OCI-LY1 (cell line): ENCODE measurements around the gene OTUB1.

Experiments
- EZH2 ChIP-seq: fragments of 200-600 bp; sonication (generic), shearing (Covaris generic); IDR thresholded peaks from 2 replicates; pipeline ENCODE4 v1.8.0; 2017; ENCODE audit warnings: borderline replicate concordance, mixed run types, mild to moderate bottlenecking, antibody characterized with exemption, low read length, moderate library complexity, mixed read lengths
- TF ChIP-seq, protein P1 (sequence below): fragments of 200-600 bp; sonication (generic), shearing (Covaris generic); IDR thresholded peaks from 2 replicates; pipeline ENCODE4 v1.5.1; 2017; ENCODE audit warnings: mild to moderate bottlenecking, antibody characterized with exemption, low read length, moderate library complexity, mixed read lengths

- TF ChIP-seq, protein P1, sequence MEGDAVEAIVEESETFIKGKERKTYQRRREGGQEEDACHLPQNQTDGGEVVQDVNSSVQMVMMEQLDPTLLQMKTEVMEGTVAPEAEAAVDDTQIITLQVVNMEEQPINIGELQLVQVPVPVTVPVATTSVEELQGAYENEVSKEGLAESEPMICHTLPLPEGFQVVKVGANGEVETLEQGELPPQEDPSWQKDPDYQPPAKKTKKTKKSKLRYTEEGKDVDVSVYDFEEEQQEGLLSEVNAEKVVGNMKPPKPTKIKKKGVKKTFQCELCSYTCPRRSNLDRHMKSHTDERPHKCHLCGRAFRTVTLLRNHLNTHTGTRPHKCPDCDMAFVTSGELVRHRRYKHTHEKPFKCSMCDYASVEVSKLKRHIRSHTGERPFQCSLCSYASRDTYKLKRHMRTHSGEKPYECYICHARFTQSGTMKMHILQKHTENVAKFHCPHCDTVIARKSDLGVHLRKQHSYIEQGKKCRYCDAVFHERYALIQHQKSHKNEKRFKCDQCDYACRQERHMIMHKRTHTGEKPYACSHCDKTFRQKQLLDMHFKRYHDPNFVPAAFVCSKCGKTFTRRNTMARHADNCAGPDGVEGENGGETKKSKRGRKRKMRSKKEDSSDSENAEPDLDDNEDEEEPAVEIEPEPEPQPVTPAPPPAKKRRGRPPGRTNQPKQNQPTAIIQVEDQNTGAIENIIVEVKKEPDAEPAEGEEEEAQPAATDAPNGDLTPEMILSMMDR = no peak
- no peak for TF ChIP-seq EZH2
Observed at GRCh38 chr11:63951779-63952536, 34.3 kb upstream of the OTUB1 start.
